ENCODE data around the gene ETV7. TPM values are rescaled to one million over a fixed set of nuclear protein-coding genes. Genes with fewer than 3 reads are reported as not detected.
A peak's percentile ranks its signal among the peaks of the same experiment; 100 is the strongest.

ETV7 gene
- total and polyA plus RNA-seq, 3 experiments from 2014 or later, result 0.61 to 2.4 (median 0.78) TPM

DNA sequence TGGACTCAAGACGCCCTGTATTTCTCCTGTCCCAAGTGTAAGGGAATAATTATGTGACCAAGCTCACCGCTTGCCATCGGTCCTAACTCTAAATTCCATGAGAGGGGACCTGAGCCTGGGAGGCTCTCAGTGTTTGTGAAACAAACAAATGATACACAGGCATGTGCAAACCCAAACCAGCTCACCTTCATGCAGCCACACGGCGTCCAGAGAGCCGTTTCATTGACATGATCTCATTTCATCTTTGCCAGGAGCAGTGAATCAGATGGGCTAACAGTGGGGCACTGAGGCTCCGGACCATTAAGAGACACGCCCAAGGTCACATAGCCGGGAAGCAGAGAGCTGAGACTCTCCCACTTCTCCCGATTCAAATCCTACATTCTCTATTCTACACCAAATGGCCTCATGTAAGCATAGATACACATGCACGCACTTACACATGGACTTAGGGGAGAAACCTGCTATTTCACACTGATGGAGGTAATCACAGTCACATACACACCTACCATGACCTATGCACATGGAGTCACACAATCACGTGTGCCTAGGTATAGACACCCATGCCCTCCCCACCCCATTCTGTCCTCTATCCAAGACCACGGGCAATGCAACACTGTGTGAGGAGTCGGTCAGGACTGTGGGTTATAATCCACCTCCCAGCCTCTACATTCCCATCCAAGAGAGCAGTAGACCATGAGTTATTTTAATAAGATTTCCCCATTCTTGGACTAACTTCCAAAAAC is 51.8 kb downstream of the ETV7 start:
- H3K9me3 Mint-ChIP-seq, result no peaks in the 10 kb centered on the region
- Histone ChIP-seq H3K27ac (ENCODE audit: low read depth, low read length) (no peak overlapping the region), H3K27me3 (ENCODE audit: insufficient read depth, low read length, poor library complexity, severe bottlenecking) (peaks cover 20% of the 10 kb centered on the region), H3K9me3 (ENCODE audit: low read length) (no peaks in the 10 kb centered on the region), H3K4me1 (ENCODE audit: insufficient read depth, low read length) (peaks cover 5% of the 10 kb centered on the region), H3K36me3 (ENCODE audit: insufficient read depth, low read length) (no peaks in the 10 kb centered on the region), H3K4me3 (ENCODE audit: low read length) (no peak overlapping the region)
- no peak for DNase-seq
- H3K4me1 Mint-ChIP-seq, result peaks cover 5 to 16% (median 16%) of the 10 kb centered on the region in 3 donors
- H3K27ac Mint-ChIP-seq, result no peak overlapping the region
- ChIA-PET POLR2A (no interaction called here), CTCF (no interaction called here)
- H3K27me3 Mint-ChIP-seq, result peaks cover 26 to 61% of the 10 kb centered on the region in 2 donors
- no peak overlapping the region for H3K4me3 Mint-ChIP-seq
- H3K36me3 Mint-ChIP-seq, result no peaks in the 10 kb centered on the region

- ChIA-PET CTCF (no interaction called here), POLR2A (no interaction called here)
- Histone ChIP-seq H3K4me1 (ENCODE audit: insufficient read depth, low read length) (peaks cover 4% of the 10 kb centered on the region), H3K4me3 (ENCODE audit: low read length) (no peak overlapping the region), H3K27ac (ENCODE audit: low read depth, low read length) (no peak overlapping the region), H3K9me3 (ENCODE audit: low read length) (no peaks in the 10 kb centered on the region), H3K27me3 (ENCODE audit: insufficient read depth, low read length, poor library complexity, severe bottlenecking) (peaks cover 19% of the 10 kb centered on the region), H3K36me3 (ENCODE audit: insufficient read depth, low read length) (no peaks in the 10 kb centered on the region)
- peaks cover 23 to 55% of the 10 kb centered on the region in 2 donors for H3K27me3 Mint-ChIP-seq
- H3K4me1 Mint-ChIP-seq, result peaks cover 4 to 15% (median 11%) of the 10 kb centered on the region in 3 donors
- H3K4me3 Mint-ChIP-seq, result no peak overlapping the region
- H3K9me3 Mint-ChIP-seq, result no peaks in the 10 kb centered on the region
- no peak for DNase-seq
- H3K36me3 Mint-ChIP-seq, result no peaks in the 10 kb centered on the region
- H3K27ac Mint-ChIP-seq, result no peak overlapping the region
These were observed 52.5 kb downstream of the ETV7 start for GRCh38 chr6:36334832-36335459.

DNA sequence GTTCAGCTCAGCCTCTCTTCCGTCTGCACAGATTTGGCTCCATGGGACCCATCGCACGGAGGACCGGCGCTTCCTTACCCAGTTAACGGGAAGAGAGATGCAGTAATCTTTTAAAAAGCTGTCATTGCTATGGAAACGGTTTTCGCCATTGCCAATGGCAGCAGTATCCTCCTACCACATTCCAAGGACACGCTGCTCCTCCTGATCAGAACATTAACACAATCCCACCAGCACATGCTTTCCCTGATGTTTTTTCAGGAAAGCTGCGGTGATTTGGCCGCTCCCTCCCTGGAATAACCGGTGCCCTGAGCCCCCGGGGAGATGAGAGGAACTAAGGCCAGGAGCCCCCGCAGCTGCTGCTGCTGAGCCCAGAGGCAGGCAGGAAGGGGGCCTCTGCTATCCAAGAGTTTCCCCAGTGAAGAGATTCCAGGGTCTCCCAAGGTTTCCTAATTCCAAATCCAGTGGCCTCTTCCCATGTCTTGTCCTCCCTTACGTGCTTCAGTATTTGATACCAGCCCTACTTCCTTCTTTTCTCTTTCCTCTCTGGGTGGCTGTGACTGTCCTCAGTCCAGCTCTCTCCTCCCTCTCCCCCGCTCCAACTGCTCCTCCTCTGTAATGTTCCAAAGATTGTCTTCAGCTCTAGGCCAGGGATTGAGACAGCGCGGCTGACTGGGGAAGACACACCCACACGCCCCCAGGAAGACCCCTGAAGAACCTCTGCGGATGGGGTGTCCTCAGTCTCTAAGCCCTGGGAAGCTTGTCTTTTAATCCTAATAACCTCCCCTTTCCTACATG is 53.3 kb downstream of the ETV7 start:
- Mint-ChIP-seq H3K4me1 (peaks cover 4 to 15% (median 11%) of the 10 kb centered on the region in 3 donors), H3K27ac (peak overlapping the region in 1 of 8 donors; percentile 6), H3K9me3 (no peaks in the 10 kb centered on the region), H3K27me3 (peaks cover 20 to 48% of the 10 kb centered on the region in 2 donors), H3K4me3 (no peak overlapping the region), H3K36me3 (no peaks in the 10 kb centered on the region)
- DNase-seq, result no peak
- no peak overlapping the region for H3K27ac ChIP-seq (ENCODE audit: low read depth, low read length)
- ChIA-PET POLR2A (no interaction called here), CTCF (no interaction called here)
- H3K27me3 ChIP-seq (ENCODE audit: insufficient read depth, low read length, poor library complexity, severe bottlenecking), result peaks cover 19% of the 10 kb centered on the region
- H3K9me3 ChIP-seq (ENCODE audit: low read length), result no peaks in the 10 kb centered on the region
- H3K4me3 ChIP-seq (ENCODE audit: low read length), result no peak overlapping the region
- H3K36me3 ChIP-seq (ENCODE audit: insufficient read depth, low read length), result no peaks in the 10 kb centered on the region
- H3K4me1 ChIP-seq (ENCODE audit: insufficient read depth, low read length), result peaks cover 4% of the 10 kb centered on the region

DNA sequence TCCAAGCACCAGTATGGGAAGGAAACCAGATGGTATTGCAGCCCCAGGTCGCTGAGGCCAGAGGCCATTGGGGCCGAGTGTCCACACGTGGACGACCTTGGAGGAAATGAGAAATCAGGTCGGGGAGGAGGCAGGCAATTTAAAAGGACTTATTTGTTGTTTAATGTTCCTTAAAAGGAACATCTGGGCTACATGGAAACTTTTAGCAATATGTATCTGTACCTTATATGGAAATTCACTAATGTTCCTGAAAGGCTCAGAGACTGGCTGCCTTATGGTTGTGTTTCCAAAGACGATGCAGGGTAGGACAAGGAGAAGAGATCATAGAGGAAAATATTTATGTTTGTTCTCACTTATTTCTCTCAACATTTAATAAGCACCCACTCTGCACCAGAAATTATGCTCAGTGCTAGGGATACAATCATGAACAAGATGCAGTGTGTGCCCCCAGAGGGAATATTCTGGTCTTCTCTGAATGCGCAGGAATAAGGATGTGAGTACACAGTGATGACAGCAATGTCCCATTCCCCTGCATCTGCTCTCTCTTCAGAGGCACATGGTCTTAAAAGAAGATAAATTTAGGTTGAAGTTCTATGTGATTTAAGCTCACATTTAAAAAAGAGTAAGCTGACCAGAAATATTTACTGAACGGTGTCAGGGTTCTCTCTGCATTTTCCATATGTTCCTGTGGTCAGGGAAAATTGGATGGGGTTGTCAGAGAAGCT is 54.1 kb downstream of the ETV7 start:
- ChIA-PET CTCF (no interaction called here), POLR2A (no interaction called here)
- Histone ChIP-seq H3K4me1 (ENCODE audit: insufficient read depth, low read length) (peaks cover 4% of the 10 kb centered on the region), H3K9me3 (ENCODE audit: low read length) (no peaks in the 10 kb centered on the region), H3K27ac (ENCODE audit: low read depth, low read length) (no peak overlapping the region), H3K4me3 (ENCODE audit: low read length) (no peak overlapping the region), H3K36me3 (ENCODE audit: insufficient read depth, low read length) (no peaks in the 10 kb centered on the region), H3K27me3 (ENCODE audit: insufficient read depth, low read length, poor library complexity, severe bottlenecking) (peaks cover 19% of the 10 kb centered on the region)
- H3K27ac Mint-ChIP-seq, result no peak overlapping the region
- H3K4me1 Mint-ChIP-seq, result peaks cover 4 to 15% (median 11%) of the 10 kb centered on the region in 3 donors
- DNase-seq, result no peak
- H3K4me3 Mint-ChIP-seq, result no peak overlapping the region
- H3K27me3 Mint-ChIP-seq, result peaks cover 20 to 52% of the 10 kb centered on the region in 2 donors
- H3K9me3 Mint-ChIP-seq, result no peaks in the 10 kb centered on the region
- no peaks in the 10 kb centered on the region for H3K36me3 Mint-ChIP-seq

DNA sequence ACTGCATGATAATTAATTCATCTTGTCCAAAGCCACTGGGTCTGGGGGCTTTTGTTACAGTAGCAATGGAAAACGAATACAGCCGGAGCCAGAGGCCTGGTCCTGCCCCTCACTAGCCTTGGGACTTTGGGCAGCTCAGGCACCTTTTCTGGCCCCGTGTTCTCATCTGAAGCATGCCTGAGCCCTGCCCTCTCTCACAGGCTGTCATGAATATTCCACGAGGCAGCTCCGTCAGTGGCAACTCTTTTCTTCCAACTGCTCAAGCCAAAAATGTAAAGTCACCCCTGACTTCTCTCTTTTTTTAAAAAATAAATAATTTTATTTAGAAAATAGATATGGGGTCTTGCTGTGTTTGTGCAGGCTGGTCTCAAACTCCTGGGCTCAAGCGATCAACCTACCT is 56.1 kb downstream of the ETV7 start:
- no peak overlapping the region for H3K27ac Mint-ChIP-seq
- no peak overlapping the region for H3K4me3 Mint-ChIP-seq
- Histone ChIP-seq H3K27me3 (ENCODE audit: insufficient read depth, low read length, poor library complexity, severe bottlenecking) (peaks cover 19% of the 10 kb centered on the region), H3K27ac (ENCODE audit: low read depth, low read length) (no peak overlapping the region), H3K9me3 (ENCODE audit: low read length) (no peaks in the 10 kb centered on the region), H3K4me3 (ENCODE audit: low read length) (no peak overlapping the region), H3K36me3 (ENCODE audit: insufficient read depth, low read length) (no peaks in the 10 kb centered on the region), H3K4me1 (ENCODE audit: insufficient read depth, low read length) (peaks cover 4% of the 10 kb centered on the region)
- CTCF ChIA-PET, result interaction anchor here (0.7 kb wide), 1 partner anchor 29 kb away, joined by 3 read pairs; no protein-coding TSS in a partner anchor
- no peaks in the 10 kb centered on the region for H3K9me3 Mint-ChIP-seq
- POLR2A ChIA-PET, result no interaction called here
- DNase-seq, result no peak
- peaks cover 0 to 6% (median 0%) of the 10 kb centered on the region in 3 donors for H3K4me1 Mint-ChIP-seq
- no peaks in the 10 kb centered on the region for H3K36me3 Mint-ChIP-seq
- H3K27me3 Mint-ChIP-seq, result peaks cover 20 to 48% of the 10 kb centered on the region in 2 donors

DNA sequence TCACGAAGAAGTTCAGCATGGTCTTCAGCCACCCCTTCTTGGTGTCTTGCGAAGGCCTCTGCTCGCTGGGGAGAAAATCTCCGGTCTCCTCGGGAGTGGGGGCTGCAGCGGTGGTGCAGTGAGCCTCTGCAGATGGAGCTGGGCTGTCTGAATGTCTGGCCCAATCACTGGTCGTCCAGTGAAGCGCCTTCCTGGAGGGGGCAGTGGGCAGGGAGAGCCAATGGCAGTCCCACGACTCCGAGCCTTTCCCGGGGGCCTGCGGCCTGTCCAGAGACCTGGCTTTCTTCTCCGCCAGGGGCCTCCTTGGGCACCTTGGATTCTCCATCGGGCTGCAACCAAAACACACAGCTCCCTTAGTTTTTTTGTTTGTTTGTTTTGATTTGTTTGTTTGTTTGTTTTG is 57.1 kb downstream of the ETV7 start:
- Histone ChIP-seq H3K4me3 (ENCODE audit: low read length) (no peak overlapping the region), H3K36me3 (ENCODE audit: insufficient read depth, low read length) (no peaks in the 10 kb centered on the region), H3K9me3 (ENCODE audit: low read length) (no peaks in the 10 kb centered on the region), H3K4me1 (ENCODE audit: insufficient read depth, low read length) (no peaks in the 10 kb centered on the region), H3K27me3 (ENCODE audit: insufficient read depth, low read length, poor library complexity, severe bottlenecking) (peaks cover 15% of the 10 kb centered on the region), H3K27ac (ENCODE audit: low read depth, low read length) (no peak overlapping the region)
- DNase-seq, result no peak
- Mint-ChIP-seq H3K36me3 (no peaks in the 10 kb centered on the region), H3K4me1 (no peaks in the 10 kb centered on the region), H3K27ac (no peak overlapping the region), H3K9me3 (no peaks in the 10 kb centered on the region), H3K4me3 (no peak overlapping the region), H3K27me3 (peaks cover 13 to 38% of the 10 kb centered on the region in 2 donors)
- ChIA-PET CTCF (no interaction called here), POLR2A (no interaction called here)

DNA sequence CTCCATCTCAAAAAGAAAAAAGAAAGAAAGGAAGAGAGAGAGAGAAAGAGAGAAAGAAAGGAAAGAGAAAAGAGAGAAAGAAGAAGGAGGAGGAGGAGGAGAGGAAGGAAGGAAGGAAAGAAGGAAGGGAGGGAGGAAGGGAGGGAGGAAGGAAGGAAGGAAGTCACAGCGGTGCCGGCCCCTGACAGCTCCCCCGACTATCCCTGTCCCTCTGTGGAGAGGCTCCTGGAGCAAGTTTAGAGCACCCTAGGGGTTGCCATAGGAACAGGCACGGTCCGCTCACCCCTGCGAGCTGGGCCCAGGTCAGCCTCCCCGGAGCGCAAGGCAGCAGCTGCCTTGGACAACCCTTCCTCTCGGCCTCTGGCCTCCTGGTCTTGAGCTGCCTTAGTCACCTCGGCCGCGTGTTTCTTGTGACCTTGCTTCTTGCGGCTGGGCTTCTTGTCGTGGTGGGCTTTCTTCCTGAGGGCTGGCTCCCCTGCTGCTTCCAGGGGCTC is 57.6 kb downstream of the ETV7 start:
- no peak for DNase-seq
- H3K4me1 Mint-ChIP-seq, result no peaks in the 10 kb centered on the region
- H3K9me3 Mint-ChIP-seq, result no peaks in the 10 kb centered on the region
- no peaks in the 10 kb centered on the region for H3K36me3 Mint-ChIP-seq
- H3K4me3 ChIP-seq (ENCODE audit: low read length), result no peak overlapping the region
- peaks cover 8 to 33% of the 10 kb centered on the region in 2 donors for H3K27me3 Mint-ChIP-seq
- ChIA-PET CTCF (interaction anchor here (1.6 kb wide), 1 partner anchor 11 kb away, joined by 8 read pairs; no protein-coding TSS in a partner anchor), POLR2A (interaction anchor here (0.6 kb wide), 1 partner anchor 41 kb away, joined by 8 read pairs; no protein-coding TSS in a partner anchor)
- H3K4me1 ChIP-seq (ENCODE audit: insufficient read depth, low read length), result no peaks in the 10 kb centered on the region
- no peak overlapping the region for H3K27ac Mint-ChIP-seq
- H3K27ac ChIP-seq (ENCODE audit: low read depth, low read length), result no peak overlapping the region
- H3K27me3 ChIP-seq (ENCODE audit: insufficient read depth, low read length, poor library complexity, severe bottlenecking), result peaks cover 15% of the 10 kb centered on the region
- H3K9me3 ChIP-seq (ENCODE audit: low read length), result no peaks in the 10 kb centered on the region
- H3K36me3 ChIP-seq (ENCODE audit: insufficient read depth, low read length), result no peaks in the 10 kb centered on the region
- H3K4me3 Mint-ChIP-seq, result no peak overlapping the region
